ENCODE data around the gene VAV2. TPM values are rescaled to one million over a fixed set of nuclear protein-coding genes. Genes with fewer than 3 reads are reported as not detected.

Gene VAV2
- total and polyA plus RNA-seq, 2 experiments from 2014 or later, result 8.1 to 28.9 TPM

GRCh38 chr9:133906218-133906617 lies 85.9 kb downstream of the VAV2 start:
- Histone ChIP-seq H2AFZ (no peak overlapping the region), H4K20me1 (replicated peaks; ENCODE audit: insufficient read depth) (peaks cover 13% of the 10 kb centered on the region; the same call in 1 of the 2 replicates), H3K36me3 (ENCODE audit: insufficient read depth) (no peaks in the 10 kb centered on the region), H3K9me2 (ENCODE audit: insufficient read depth) (no peaks in the 10 kb centered on the region), H3K4me3 (no peak overlapping the region), H3K27me3 (ENCODE audit: insufficient read depth) (no peaks in the 10 kb centered on the region), H3F3A (replicated peaks; ENCODE audit: low read depth) (no peaks in the 10 kb centered on the region), H3K27ac (ENCODE audit: low read depth) (no peak overlapping the region), H3K79me2 (replicated peaks; ENCODE audit: insufficient read depth) (peaks cover 69% of the 10 kb centered on the region), H3K4me2 (no peak overlapping the region), H3K4me1 (ENCODE audit: insufficient read depth) (no peaks in the 10 kb centered on the region)
- DNase-seq (ENCODE audit: low spot score) (no peak), ATAC-seq (no peak)
- TF ChIP-seq ZNF114 (CRISPR knock-in tag; IDR thresholded peaks at IDR 0.05) (no peak), EZH2phosphoT487 (IDR thresholded peaks at IDR 0.05; ENCODE audit: unreplicated experiment) (no peak), NANOG (IDR thresholded peaks at IDR 0.05; ENCODE audit: borderline replicate concordance) (no peak), CREB1 (CRISPR knock-in tag; IDR thresholded peaks at IDR 0.05; ENCODE audit: low read depth) (no peak), ZNF331 (CRISPR knock-in tag; IDR thresholded peaks at IDR 0.05; ENCODE audit: low read depth) (no peak), STAT1 (IDR thresholded peaks at IDR 0.05; ENCODE audit: unreplicated experiment) (no peak), JUNB (IDR thresholded peaks at IDR 0.05; ENCODE audit: unreplicated experiment) (no peak), EZH2 (IDR thresholded peaks at IDR 0.05; ENCODE audit: low read depth, unreplicated experiment) (no peak), POLR2AphosphoS5 (IDR thresholded peaks at IDR 0.05; ENCODE audit: low read depth) (no peak)
- TF ChIP-seq, protein P1, sequence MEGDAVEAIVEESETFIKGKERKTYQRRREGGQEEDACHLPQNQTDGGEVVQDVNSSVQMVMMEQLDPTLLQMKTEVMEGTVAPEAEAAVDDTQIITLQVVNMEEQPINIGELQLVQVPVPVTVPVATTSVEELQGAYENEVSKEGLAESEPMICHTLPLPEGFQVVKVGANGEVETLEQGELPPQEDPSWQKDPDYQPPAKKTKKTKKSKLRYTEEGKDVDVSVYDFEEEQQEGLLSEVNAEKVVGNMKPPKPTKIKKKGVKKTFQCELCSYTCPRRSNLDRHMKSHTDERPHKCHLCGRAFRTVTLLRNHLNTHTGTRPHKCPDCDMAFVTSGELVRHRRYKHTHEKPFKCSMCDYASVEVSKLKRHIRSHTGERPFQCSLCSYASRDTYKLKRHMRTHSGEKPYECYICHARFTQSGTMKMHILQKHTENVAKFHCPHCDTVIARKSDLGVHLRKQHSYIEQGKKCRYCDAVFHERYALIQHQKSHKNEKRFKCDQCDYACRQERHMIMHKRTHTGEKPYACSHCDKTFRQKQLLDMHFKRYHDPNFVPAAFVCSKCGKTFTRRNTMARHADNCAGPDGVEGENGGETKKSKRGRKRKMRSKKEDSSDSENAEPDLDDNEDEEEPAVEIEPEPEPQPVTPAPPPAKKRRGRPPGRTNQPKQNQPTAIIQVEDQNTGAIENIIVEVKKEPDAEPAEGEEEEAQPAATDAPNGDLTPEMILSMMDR (conservative IDR thresholded peaks at IDR 0.05; ENCODE audit: low read depth in 2 of 2), result no peak
- TF ChIP-seq, protein P2, sequence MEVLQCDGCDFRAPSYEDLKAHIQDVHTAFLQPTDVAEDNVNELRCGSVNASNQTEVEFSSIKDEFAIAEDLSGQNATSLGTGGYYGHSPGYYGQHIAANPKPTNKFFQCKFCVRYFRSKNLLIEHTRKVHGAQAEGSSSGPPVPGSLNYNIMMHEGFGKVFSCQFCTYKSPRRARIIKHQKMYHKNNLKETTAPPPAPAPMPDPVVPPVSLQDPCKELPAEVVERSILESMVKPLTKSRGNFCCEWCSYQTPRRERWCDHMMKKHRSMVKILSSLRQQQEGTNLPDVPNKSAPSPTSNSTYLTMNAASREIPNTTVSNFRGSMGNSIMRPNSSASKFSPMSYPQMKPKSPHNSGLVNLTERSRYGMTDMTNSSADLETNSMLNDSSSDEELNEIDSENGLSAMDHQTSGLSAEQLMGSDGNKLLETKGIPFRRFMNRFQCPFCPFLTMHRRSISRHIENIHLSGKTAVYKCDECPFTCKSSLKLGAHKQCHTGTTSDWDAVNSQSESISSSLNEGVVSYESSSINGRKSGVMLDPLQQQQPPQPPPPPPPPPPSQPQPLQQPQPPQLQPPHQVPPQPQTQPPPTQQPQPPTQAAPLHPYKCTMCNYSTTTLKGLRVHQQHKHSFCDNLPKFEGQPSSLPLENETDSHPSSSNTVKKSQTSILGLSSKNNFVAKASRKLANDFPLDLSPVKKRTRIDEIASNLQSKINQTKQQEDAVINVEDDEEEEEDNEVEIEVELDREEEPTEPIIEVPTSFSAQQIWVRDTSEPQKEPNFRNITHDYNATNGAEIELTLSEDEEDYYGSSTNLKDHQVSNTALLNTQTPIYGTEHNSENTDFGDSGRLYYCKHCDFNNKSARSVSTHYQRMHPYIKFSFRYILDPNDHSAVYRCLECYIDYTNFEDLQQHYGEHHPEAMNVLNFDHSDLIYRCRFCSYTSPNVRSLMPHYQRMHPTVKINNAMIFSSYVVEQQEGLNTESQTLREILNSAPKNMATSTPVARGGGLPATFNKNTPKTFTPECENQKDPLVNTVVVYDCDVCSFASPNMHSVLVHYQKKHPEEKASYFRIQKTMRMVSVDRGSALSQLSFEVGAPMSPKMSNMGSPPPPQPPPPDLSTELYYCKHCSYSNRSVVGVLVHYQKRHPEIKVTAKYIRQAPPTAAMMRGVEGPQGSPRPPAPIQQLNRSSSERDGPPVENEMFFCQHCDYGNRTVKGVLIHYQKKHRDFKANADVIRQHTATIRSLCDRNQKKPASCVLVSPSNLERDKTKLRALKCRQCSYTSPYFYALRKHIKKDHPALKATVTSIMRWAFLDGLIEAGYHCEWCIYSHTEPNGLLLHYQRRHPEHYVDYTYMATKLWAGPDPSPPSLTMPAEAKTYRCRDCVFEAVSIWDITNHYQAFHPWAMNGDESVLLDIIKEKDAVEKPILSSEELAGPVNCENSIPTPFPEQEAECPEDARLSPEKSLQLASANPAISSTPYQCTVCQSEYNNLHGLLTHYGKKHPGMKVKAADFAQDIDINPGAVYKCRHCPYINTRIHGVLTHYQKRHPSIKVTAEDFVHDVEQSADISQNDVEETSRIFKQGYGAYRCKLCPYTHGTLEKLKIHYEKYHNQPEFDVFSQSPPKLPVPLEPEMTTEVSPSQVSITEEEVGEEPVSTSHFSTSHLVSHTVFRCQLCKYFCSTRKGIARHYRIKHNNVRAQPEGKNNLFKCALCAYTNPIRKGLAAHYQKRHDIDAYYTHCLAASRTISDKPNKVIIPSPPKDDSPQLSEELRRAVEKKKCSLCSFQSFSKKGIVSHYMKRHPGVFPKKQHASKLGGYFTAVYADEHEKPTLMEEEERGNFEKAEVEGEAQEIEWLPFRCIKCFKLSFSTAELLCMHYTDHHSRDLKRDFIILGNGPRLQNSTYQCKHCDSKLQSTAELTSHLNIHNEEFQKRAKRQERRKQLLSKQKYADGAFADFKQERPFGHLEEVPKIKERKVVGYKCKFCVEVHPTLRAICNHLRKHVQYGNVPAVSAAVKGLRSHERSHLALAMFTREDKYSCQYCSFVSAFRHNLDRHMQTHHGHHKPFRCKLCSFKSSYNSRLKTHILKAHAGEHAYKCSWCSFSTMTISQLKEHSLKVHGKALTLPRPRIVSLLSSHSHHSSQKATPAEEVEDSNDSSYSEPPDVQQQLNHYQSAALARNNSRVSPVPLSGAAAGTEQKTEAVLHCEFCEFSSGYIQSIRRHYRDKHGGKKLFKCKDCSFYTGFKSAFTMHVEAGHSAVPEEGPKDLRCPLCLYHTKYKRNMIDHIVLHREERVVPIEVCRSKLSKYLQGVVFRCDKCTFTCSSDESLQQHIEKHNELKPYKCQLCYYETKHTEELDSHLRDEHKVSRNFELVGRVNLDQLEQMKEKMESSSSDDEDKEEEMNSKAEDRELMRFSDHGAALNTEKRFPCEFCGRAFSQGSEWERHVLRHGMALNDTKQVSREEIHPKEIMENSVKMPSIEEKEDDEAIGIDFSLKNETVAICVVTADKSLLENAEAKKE (CRISPR knock-in tag; IDR thresholded peaks at IDR 0.05), result no peak
- TF ChIP-seq, protein P3, sequence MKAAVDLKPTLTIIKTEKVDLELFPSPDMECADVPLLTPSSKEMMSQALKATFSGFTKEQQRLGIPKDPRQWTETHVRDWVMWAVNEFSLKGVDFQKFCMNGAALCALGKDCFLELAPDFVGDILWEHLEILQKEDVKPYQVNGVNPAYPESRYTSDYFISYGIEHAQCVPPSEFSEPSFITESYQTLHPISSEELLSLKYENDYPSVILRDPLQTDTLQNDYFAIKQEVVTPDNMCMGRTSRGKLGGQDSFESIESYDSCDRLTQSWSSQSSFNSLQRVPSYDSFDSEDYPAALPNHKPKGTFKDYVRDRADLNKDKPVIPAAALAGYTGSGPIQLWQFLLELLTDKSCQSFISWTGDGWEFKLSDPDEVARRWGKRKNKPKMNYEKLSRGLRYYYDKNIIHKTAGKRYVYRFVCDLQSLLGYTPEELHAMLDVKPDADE (IDR thresholded peaks at IDR 0.05), result no peak
- TF ChIP-seq, protein P4, sequence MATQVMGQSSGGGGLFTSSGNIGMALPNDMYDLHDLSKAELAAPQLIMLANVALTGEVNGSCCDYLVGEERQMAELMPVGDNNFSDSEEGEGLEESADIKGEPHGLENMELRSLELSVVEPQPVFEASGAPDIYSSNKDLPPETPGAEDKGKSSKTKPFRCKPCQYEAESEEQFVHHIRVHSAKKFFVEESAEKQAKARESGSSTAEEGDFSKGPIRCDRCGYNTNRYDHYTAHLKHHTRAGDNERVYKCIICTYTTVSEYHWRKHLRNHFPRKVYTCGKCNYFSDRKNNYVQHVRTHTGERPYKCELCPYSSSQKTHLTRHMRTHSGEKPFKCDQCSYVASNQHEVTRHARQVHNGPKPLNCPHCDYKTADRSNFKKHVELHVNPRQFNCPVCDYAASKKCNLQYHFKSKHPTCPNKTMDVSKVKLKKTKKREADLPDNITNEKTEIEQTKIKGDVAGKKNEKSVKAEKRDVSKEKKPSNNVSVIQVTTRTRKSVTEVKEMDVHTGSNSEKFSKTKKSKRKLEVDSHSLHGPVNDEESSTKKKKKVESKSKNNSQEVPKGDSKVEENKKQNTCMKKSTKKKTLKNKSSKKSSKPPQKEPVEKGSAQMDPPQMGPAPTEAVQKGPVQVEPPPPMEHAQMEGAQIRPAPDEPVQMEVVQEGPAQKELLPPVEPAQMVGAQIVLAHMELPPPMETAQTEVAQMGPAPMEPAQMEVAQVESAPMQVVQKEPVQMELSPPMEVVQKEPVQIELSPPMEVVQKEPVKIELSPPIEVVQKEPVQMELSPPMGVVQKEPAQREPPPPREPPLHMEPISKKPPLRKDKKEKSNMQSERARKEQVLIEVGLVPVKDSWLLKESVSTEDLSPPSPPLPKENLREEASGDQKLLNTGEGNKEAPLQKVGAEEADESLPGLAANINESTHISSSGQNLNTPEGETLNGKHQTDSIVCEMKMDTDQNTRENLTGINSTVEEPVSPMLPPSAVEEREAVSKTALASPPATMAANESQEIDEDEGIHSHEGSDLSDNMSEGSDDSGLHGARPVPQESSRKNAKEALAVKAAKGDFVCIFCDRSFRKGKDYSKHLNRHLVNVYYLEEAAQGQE (IDR thresholded peaks at IDR 0.05; ENCODE audit: unreplicated experiment), result no peak
- no peaks in the 10 kb centered on the region; the same call in 2 of the 3 replicates for H3K9me3 Mint-ChIP-seq
- H3K27ac Mint-ChIP-seq, result no peak overlapping the region
- no peak overlapping the region for H3K4me3 Mint-ChIP-seq
- H3K27me3 Mint-ChIP-seq (ENCODE audit: insufficient read depth, low read depth, poor library complexity), result peaks cover 15% of the 10 kb centered on the region
- peaks cover 15% of the 10 kb centered on the region for H3K4me1 Mint-ChIP-seq
- H3K36me3 Mint-ChIP-seq (ENCODE audit: low read depth), result no peaks in the 10 kb centered on the region

Data from GM23338 (cell line).